Stimulated activated CD8-positive, alpha-beta memory T cell treated with anti-CD3 and anti-CD28 coated beads, Interleukin-4, amount 100 ng/mL, for 24 hours (primary cell): ENCODE data around the gene UBA7.
A peak's percentile ranks its signal among the peaks of the same experiment; 100 is the strongest.
"Not testable (repeated sequence)": the region's sequence is repeated elsewhere in the genome, so short reads cannot be mapped to it uniquely, and the experiment has no call there.

Source experiments
- DNase-seq: peaks from one replicate; pipeline ENCODE4 v3.0.0-alpha.2; 2020; ENCODE audit warnings: low read depth

Gene UBA7

GRCh38 chr3:49813497-49814174 lies at the start of gene UBA7:
TSS of gene UBA7 (minus strand) at chr3:49813953. CDS start at chr3:49813787, 166 bp downstream.
- no peak for DNase-seq

DNA sequence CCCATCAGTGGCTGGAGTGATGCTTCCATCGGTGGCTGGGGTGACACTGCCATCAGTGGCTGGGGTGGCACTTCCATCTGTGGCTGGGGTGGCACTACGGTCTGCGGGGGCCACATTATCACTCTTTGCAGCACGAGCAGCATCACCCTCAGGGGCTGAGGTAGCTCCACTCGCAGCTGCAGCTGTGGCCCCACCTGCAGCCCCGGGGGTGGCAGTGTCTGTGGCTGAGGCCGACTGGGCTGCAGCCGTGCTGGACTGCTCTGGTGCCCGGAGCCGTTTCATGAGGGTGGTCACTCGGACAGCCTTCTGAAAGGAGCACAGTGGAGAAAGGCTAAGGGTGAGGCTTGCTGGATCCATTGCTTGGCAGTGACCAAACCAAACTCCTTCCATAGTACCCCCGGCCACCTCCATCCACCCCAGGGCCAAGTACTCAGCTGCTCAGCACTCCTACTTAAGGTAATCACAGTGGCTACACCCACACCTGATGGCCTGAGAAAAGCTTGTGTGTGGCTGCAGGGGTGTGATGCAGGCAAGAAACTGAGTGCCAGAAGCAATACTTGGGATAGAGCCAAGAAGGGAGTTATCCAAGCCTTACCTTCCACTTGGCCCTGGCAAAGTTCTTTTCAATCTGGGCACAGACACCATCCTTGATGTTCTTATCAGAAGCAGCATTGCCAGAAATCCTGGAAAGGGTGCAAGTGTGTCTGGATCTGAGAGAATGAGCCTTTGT lies 46.0 kb upstream of the UBA7 start:
- DNase-seq = no peak

- peak; percentile 85 for DNase-seq
These were observed 42.6 kb upstream of the UBA7 start, which contains the start of gene TRAIP for GRCh38 chr3:49856181-49857005. TSS of gene TRAIP (minus strand) at chr3:49856564. CDS start at chr3:49856453, 111 bp downstream.

DNA sequence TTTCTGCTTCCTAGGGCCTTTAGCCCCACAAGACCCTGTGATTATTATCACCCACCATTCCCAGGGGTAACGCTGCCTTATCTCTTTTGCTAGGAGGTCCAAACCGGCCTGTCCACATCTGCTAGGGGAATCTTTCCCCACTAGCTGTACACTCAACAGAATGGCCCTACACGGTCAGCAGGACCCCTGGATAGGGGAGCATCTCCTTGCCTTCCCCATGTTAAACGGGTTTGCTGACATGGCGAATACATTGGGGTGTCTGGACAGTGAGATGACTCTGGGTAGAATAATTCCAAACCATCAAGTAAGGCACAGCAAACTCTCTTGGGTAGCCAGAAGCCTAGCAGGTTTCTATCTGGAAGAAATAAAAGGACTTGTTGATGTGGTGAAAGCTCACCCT lies 41.9 kb upstream of the UBA7 start:
- DNase-seq = no peak

GRCh38 chr3:49845694-49846093 lies 31.9 kb upstream of the UBA7 start:
- no peak for DNase-seq

GRCh38 chr3:49844464-49845183 lies 30.9 kb upstream of the UBA7 start:
- DNase-seq = no peak

DNA sequence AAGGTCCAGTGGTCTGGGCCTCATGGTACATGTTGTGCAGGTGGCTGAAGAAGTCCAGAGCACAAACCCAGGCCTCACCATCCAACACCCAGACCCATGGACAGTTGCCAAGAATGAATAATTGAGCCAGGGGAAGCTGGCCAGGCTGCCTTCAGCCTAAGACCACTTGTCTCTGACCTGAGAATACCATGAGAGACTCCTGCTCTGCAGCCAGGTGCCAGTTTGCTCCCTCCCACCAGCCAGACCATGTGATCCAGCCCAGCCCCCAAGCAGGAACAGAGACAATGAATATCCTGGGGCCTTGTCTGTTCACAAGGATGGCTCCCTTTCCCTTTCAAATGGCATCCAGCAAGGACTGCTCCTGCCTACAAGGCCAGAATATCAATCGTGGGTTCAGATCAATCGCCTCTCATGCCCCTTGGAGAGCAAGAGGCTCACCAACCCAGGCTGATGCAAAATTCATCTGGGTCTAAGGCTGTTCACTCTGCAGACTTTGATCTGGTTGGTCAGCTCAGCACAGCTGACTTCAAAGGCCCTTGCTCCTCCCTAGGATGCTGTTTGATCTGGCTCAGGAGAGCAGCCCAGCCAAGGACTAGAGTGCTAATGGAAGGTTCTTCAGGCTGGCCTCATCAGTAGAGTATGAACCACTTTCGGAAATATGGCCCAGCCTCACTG lies 29.2 kb upstream of the UBA7 start:
- DNase-seq = no peak

- DNase-seq = no peak
These were observed 28.1 kb upstream of the UBA7 start for GRCh38 chr3:49841806-49842205.

DNA sequence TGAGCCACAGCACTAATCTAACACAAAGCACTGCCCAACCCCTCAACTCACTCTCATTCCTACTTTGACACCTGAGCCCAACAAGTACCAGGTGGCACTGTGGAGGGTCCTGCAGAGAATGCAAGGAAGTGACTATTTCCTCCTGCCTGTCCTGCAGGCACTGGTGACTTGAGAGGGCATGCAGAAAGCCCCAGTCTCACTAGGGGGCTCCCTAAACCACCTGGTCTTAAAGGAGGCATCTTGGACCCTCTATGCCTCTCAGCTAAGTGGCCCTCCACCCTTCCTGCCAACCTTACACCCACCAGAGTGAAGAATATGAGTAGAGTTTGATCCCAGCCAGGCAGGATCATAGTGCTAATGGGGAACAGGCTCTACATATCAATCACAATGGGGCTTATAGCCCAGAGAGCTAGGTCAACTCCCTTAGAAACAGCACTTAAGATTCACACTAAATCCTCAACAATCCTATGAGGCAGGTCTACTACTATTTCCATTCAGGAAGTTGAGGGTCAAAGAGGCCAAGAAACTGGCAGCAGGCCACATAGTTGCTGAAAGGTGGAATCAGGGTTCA lies 27.5 kb upstream of the UBA7 start:
- DNase-seq = no peak

GRCh38 chr3:49840388-49840787 lies 26.6 kb upstream of the UBA7 start:
- no peak for DNase-seq

DNA sequence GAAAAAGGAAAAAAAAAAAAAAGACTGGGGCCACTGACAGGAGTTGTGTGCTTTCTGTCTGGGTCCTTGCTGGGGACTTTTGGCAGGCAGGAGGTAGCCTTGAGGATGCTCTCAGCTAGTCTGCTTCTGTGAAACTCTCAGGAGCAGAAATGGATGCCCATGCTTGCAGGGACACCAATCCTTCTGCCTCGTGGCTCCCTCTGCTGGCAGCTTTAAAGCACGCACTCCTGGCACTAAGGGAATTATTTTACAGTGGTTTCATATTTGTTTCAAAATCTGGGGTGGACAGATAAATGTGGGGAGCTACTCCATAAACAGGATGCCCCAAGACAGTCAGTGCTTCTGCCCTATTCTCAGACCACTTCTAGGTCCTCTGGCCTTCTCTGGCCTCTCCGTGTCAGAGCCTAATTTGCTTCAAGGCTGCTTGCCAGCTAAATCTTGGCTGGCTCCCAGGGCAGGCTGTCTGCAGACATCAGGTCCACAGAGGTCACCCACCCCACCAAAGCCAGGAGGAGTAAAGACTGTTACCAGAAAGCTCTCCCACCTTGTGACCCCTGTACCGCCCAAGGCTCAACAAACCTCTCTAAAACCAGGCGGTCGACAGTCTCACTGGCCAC lies 25.5 kb upstream of the UBA7 start:
- DNase-seq = peak; percentile 62

DNA sequence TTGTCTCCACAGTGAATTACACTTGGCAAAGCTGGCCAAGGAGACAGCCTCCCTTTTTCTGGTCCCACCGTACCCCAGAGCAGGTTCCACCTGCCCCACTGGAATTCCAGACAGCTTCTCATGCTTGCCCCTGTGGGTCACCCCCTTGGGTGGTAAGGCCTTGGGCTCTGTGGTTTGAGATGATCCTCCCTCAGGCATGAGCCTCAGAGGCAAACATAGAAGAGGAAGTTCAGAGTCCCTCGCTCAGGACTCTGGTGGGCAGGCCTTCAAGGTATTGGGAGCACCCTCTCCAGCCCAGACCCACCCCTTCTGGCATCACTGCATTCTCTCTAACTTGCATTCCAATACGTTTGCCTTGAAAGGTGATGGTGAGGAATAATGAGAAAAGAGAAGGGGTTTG lies 17.6 kb upstream of the UBA7 start:
- DNase-seq = no peak

DNA sequence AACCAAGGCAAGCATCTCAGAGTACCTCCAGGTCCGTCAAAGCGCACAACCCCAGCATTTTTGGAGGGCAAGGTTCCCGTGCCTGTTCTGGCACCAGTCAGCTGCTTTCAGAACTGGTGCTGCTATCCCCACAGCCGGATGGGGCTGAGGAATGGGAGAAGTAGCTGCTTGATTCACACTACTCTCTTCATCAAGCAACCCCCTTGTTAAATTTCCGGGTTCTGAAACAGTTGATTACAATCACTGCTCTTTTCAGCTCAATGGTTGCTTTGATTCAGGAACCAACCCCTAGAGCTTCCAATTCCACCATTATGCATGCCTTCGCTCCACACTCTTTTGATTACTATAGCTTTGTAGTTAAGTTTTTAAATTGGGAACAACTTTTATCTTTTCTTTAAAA lies 12.3 kb upstream of the UBA7 start:
- no peak for DNase-seq

DNA sequence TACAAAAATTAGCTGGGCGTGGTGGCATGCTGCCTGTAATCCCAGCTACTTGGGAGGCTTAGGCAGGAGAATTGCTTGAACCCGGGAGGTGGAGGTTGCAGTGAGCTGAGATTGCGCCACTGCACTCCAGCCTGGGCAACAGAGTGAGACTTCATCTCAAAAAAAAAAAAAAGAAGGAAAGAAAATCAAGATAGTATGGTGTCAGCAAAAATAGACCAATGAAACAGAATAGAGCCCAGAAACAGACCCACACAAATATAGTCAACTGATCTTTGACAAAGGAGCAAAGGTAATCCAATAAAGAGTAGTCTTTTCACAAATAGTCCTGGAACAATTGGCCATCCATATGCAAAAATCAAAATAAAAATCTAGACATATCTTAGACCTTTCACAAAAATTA lies 9.4 kb upstream of the UBA7 start:
- not testable (repeated sequence) for DNase-seq

DNA sequence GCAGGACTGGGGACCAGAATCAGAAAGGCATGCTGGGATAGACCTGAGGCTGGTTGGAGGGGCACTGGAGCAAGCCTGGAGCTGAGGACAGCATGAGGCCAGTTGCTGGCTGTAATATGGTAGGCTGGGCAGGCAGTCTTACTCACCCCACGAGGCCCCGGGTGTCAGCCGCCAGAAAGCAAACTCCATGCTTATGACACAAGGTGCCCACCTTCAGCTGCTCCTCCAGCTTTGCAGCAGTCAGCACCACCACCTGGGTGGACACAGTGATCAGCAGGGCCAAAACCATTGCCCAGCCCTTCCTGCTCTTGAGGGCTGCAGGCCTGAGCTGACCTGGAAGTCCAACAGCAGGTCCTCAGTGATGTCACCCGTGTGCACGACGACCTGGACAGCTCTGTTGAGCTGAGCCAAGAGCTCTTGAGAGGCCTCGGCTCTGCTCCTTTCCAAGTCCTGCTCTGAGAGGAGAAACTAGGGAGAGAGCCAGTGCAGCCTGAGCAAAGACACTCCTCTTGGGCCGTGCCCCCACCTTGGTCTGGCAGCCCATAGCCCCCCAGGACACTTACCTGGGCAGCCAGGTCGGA lies 747 bp downstream of the UBA7 start:
- DNase-seq = no peak

- DNase-seq = no peak
These were observed 6.2 kb downstream of the UBA7 start for GRCh38 chr3:49807431-49808114.

GRCh38 chr3:49806850-49807249 lies 6.9 kb downstream of the UBA7 start:
- no peak for DNase-seq

- no peak for DNase-seq
These were observed 7.7 kb downstream of the UBA7 start for GRCh38 chr3:49805897-49806701.

DNA sequence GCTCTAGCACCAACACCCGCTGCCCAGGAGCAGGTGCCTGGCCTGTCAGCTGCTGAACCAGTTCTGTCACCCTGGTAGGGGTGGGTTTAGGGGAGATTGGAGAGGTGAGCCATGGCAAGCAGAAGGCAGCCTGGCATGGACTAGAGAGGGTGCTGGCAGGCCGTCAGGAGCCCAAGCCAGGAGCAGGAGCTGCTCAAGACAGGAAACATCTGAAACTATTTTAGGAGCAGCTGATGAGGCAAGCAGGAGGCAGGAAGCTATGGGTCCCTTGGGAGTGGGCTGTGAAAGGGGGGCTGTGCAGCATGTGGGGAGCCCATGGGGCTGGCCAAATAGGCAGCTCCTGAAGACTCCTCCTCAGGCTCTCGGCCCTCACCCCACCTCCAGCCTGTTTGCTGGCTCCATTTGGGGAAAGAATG lies 8.4 kb downstream of the UBA7 start:
- no peak for DNase-seq
